ENCODE data around the gene HOXC10. TPM values are rescaled to one million over a fixed set of nuclear protein-coding genes. Genes with fewer than 3 reads are reported as not detected.

HOXC10 gene
- total RNA-seq, 1 donor: not detected

GRCh38 chr12:53988541-53989226 lies 3.7 kb downstream of the HOXC10 start:
- no peak overlapping the region for H3K4me3 ChIP-seq (ENCODE audit: low read depth, low read length)

GRCh38 chr12:53989227-53990113 lies 4.5 kb downstream of the HOXC10 start:
- peak overlapping the region; percentile 11 for H3K4me3 ChIP-seq (ENCODE audit: low read depth, low read length)
- DNase-seq (ENCODE audit: low read depth): peak; percentile 62
- TF ChIP-seq CTCF (IDR thresholded peaks at IDR 0.05; ENCODE audit: insufficient read depth, low read length): peak; percentile 64

More at GRCh38 chr12:53988541-53989226, 3.7 kb downstream of the HOXC10 start:
- DNase-seq (ENCODE audit: low read depth): no peak
- TF ChIP-seq CTCF (IDR thresholded peaks at IDR 0.05; ENCODE audit: insufficient read depth, low read length): no peak

DNA sequence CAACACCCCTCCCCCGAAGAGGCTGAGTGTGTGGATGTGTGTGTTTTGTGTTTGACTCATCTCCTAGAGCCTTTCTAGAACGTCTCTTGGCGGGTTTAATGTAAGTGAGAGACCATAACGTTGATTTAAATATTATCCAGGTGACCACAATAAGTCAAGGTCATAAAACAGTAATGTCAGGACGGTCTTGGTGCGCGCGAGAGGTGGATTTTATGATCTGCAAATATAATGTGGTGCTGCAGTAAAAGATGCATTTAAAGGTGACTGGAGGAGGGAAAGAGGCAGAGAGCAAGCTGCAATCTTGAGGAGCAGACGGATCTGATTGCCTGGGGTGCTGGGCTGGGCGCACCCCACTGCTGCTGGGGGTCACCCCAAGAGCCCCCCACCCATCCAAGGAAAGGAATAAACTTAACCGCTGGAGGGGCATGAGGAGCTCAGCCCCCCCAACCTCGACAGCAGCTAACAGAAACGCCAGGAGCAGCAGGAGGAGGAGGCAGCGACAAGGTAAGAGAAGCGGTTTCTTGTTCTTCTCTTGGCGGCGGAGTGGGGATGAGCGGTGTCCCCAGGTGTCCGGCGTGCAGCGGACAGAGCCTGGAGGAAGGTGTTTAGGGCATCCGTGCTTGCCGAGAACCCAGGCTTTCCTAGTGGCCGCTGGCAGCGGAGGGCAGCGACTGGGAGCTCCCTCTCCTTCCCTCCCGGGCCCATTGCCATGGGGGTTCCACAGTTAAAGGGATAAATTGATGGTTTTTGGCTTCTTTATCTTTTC lies 5.5 kb downstream of the HOXC10 start:
- H3K4me3 ChIP-seq (ENCODE audit: low read depth, low read length): no peak overlapping the region
- no peak for TF ChIP-seq CTCF (IDR thresholded peaks at IDR 0.05; ENCODE audit: insufficient read depth, low read length)
- DNase-seq (ENCODE audit: low read depth): no peak

GRCh38 chr12:53991077-53991460 lies 6.1 kb downstream of the HOXC10 start:
- no peak overlapping the region for H3K4me3 ChIP-seq (ENCODE audit: low read depth, low read length)
- TF ChIP-seq CTCF (IDR thresholded peaks at IDR 0.05; ENCODE audit: insufficient read depth, low read length): no peak
- peak; percentile 30 for DNase-seq (ENCODE audit: low read depth)

GRCh38 chr12:53992377-53992889 lies 7.5 kb downstream of the HOXC10 start:
- TF ChIP-seq CTCF (IDR thresholded peaks at IDR 0.05; ENCODE audit: insufficient read depth, low read length): no peak
- DNase-seq (ENCODE audit: low read depth): no peak
- H3K4me3 ChIP-seq (ENCODE audit: low read depth, low read length): no peak overlapping the region
